Fibroblast of the conjunctiva (primary cell): ENCODE measurements around the gene MRTFA.
A peak's percentile ranks its signal among the peaks of the same experiment; 100 is the strongest.

Source experiments
- DNase-seq: peaks from one replicate; pipeline ENCODE4 v3.0.0-alpha.2; 2010; ENCODE audit warnings: low read depth

Gene MRTFA

DNA sequence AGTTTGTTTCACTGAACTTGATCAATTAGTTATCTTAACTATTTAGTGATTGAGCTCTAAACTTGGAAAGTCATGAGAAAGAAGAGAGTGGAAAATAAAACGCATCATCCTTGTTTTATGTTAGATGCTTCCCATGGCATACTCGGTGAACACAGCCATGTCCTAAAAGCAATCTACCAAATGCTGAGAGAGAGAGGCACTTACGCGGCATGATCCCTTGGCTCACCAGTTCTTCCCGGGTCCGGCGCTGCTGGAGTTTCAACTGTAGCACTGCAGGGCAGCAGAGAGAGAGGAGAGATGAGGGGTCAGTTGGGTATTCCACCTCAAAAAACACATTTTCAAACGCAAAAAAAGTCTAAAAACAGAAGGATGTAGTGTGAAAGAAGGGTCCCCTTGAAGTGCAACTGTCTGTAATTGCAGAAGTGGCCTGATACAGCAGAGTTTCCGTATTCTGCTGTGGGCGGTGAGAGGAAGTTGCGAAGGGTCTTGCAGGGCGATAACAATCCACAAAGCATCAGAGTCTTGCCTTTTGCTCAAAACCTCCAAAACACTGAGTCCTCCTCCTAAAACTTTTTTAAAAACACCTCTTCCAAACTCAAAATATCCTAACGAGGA lies 173.4 kb downstream of the MRTFA start:
- no peak for DNase-seq

DNA sequence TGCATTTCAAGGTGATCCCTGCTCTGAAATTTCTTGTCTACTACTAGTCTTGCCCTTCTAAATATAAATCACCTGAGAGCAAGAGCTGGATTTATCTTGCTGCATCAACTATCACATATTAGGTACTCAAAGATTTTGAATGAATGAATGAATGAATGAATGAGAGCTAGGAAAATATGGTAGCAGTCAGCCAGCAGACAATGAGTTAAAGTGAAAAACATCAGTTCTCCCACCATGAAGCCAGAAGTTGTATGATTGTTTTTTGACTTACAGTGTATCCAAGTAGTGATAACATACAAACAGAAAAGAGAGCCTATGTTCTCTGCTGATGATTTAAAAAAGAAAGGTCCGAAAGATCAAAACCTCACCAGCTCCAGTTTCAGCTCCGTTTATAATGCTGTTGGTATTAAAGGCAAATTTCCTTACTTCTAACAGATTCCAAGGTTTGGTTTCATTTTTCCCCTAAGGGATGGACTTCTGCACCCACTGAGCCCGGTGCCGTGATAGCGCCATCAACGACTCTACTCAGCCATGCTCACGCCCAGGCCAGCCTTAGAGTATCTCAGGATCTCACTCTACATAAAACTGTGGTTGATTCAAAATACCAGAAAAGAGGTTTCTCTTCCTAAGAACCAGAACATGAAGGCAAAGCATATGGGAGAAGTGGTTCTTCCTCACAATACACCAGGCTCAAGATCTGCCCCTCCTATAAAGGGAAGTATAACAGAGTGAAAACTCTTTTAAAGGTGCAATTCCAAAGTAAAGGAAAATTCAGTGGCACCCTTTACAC lies 174.1 kb downstream of the MRTFA start:
- DNase-seq, result no peak

DNA sequence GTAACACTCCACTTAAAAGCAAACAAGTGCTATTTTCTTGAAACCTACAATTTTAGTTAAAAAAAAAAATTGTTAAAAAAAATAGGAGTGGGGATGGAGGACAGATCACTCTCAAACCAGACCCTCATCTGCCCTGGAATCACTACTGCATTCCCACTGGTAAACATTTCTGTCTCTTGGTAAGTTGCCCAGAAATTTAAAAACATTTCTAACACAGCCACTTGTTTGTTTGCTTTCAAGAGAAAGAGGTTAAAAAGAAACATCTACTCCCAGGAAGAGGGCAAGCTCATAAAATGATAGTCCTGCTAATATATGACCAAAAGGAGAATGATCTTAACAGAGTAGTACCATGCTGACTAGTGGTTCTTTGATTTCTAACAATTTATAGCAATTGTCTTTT lies 182.8 kb downstream of the MRTFA start:
- no peak for DNase-seq

DNA sequence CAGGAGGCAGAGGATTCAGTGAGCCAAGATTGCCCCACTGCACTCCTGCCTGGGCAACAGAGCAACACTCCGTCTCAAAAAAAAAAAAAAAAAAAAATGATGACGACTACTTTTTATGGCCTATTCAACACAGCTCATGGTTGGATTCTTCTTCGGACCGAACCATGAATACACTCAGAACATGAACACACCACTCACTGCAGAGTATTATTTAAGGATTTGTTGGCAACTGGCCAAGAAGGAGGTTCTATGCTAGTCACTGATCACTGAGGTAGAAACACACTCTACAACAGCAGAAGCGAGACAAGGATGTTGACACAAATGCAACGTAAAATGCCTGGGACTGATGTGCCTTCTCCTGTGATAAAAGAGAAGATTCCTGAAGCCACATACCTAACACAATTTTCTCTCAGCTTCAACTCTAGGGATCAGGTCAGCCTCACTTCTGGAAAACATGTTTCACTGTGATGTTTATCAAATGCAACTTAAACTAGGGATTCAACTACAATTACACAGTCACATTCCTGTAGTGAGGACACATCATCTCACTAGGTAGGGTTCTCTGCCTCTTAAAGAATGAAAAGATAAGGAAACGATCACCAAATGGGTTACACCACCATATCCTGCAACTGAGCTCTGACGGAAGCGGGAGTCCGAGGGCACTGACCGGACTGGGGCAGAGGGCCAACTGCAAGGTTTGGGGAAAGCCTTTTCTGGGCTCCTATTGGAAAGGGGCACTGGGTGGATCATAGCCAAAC lies 183.6 kb downstream of the MRTFA start:
- no peak for DNase-seq

DNA sequence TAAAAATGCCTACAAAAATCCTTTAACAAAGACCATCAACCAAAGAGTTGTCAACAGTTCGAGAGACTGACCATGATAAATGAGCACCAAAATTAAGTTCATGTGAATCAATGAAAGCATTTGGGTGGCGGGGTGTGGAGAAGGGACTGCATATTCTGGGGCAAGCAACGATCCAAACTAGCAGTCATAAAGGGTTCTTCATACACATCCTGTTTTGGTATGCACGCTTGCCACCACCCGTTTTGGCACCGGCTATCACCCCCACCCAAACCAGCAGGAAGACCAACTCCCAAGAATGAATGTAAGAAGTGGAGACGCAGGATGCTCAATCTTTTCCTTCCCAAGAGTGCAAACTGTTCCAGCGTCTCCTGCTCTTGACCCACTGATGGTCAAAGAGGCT lies 185.3 kb downstream of the MRTFA start:
- DNase-seq, result no peak

DNA sequence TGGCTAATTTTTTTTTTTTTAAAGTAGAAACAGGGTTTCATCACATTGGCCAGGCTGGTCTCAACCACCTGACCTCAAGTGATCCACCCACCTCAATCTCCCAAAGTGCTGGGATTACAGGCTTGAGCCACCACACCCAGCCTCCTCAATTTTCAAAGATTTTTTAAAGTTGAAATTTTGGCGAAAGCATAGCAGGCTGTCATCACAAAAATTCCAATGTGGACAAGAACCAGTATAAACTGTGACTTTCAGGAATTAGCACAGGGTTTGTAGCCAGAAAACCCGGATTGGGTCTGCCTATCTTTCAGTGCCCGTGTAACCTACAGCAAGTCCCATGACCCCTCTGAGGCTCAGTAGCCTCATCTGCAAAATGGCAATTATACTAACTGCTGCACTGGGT lies 185.9 kb downstream of the MRTFA start:
- no peak for DNase-seq

DNA sequence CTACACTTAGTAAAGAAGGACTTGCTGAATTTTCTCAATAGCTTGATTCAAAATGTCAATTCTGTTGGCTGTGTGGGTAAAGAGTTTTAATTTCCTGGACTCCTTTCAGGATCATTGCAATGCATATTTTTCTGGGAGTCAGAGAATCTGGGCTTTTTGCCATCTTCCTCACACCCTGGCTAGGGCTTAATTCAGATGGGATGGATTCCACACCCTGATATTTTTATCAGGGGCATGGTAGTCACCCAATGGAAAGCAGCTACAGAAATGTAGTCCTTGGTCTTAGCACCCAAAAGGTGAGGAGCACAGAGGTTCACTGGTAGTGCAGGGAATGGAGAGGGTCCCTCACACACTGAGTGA lies 186.9 kb downstream of the MRTFA start:
- peak; percentile 40 for DNase-seq

DNA sequence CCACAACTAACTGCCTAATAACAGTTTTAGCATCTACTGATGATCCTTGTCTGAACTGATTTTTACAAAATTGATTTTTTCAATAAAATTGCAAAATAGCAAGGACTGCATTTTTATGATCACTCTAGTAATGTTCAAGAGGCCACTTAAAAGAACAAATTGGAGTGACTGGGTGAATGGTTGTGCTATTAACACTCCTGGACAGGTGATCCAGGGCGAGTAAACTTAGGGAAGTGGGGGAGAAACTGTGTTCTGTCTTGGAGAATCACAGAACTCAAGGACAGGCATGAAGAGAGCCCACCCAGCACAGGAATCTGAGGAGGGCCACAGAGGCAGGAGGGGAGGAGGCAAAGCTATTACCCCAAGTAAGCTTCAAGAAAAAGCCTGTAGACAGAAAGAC lies 190.3 kb downstream of the MRTFA start:
- DNase-seq, result no peak

DNA sequence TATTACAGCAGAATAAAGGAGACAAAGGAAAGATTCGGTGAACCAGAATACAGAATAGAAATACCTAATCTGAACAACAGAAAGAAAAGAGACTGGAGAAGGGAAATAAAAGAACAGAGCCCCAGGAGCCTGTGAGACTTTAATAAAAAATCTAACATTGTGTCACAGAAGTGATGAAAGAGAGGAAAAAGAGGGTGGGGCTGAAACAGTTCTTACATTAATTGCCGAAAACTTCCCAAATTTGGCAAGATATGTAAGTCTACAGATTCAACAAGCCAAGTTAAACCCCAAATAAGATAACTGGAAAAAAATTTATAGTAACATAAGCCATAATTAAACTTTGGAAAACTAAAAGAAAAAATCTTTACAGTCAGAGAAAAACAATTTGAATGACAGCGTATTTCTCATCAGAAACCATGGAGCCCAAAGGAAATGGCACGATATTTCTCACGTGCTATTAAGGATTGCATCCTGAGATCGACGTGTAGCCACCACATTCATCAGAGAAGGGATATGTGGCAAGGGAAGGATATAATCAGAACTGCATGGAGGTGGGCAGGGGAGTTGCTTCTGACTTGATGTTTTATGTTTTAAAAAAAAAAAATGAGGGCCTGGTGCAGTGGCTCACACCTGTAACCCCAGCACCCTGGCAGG lies 192.2 kb downstream of the MRTFA start:
- DNase-seq, result no peak

DNA sequence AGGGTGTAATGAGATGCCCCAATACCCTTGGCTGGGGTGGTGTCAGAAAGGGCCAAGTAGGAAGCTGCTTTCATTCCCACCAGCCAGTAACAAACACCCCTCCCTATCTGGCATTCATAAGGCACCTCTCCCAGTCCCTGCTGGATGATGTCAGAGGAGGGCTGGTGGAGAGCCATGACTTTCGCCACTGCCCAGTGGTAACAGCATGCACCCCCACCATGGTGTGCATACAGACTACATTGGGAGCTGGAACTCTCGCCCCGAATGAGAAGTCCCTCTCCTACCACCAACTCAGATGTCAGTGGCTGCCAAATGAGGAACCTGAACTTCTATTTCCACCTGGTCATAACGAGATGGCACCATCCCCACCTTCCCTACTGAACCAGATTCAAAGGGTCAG lies 192.8 kb downstream of the MRTFA start:
- no peak for DNase-seq

DNA sequence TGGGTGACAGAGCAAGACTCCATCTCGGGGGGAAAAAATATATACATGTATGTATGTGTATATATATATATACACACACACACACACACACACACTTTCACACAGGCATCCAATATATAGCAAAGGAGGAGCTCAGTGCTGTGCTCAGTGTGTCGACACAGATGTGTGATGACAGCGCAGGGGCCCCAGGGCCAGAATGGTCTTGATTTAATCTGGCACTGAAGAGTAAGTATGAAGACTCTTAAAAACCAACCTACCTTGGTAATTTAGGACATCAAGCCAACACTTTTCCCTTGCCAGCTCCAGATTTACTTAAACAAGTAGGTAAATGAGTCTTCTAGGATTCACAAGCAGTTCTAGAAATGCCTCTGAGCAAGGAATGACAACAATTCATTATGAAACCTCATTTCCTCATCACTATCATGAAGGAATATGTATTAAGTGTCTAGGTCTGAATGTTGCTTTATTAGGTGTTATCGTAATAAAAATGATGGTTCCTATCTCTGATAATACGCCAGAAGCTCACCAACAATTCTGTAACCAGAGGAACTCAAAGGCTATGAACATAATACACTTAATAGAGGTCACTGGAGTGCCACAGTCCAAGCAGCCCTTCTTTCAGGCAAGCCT lies 194.6 kb downstream of the MRTFA start:
- DNase-seq, result no peak

DNA sequence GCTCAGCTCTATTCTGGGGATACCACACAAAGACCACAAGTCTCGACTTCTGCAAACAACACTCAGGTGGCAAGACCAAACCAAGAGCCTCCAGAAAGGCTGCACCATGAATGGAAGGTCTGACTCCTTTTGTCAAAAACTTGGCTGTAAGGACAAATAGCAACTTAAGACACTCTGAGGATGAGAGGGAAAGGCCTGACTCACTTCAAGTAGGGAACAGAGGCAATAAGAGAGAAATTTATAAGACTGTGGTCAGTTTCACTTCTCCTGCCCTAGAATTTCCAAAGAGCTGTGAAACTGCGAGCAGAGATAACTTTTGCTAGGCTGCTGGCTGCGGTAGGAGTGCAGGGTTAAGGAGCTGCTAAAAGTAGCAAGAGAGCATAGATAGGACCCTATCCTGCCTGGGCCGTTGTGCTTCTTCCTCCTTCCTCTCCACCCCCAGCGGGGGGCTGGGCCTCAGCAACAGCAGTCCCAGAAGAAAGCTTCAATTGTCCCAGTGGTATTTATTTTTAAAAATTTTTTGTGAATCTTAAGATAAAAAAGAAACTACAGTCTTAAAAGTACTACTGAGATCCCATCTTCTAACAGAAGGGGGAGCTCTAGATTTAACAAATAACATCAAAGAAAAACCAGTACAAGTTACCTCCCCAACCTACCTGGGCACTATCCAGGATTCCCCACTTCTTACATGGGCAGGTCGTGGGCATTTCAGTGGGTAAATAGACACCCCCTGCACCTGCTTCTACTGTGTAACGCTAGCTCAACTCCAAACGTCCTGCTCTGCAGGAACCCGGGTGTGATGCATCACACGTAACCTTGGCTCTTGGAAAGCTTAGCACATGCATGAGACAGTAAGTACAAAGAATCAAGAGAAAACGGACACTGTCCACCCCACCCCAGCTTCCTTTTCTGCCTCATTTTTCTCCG lies 199.8 kb downstream of the MRTFA start:
- DNase-seq, result peak; percentile 61

DNA sequence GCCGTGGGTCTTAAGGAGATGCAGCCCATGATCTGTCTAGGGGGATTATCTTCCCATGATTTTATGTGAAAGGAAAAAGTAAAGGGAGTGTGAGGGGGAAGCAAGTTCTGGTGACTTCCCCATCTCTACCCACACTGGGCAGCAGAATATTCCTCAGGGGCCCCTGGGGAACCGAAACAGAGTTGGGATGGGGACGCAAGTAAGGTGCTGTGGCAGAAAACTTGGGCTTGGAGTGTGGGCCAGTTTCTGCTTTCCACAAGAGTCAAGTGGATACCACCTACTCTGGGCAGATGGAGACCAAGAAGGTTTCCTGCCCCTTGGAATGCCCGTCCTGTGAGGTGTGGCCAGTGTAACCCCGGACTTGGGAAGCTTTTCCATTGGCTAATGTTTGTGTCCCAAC lies 201.8 kb downstream of the MRTFA start:
- DNase-seq, result no peak

DNA sequence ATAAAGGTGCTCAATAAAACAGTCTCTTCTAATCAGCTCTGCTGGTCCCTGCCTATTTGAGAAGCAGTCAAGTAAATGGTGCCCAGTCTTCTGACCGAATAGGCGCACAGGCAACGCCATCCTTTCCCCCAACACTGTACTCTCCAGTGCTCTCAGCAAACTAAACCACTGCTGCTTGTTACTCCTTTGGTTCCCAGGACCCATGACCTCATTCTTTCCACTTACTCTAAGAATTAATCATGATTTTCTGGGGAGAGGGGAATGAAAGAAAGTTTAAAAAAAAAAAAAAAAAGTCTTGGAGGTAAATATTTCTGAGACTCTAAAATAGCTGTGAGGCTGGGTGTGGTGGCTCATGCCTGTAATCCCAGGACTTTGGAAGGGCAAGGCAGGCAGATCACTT lies 202.4 kb downstream of the MRTFA start:
- DNase-seq, result no peak

DNA sequence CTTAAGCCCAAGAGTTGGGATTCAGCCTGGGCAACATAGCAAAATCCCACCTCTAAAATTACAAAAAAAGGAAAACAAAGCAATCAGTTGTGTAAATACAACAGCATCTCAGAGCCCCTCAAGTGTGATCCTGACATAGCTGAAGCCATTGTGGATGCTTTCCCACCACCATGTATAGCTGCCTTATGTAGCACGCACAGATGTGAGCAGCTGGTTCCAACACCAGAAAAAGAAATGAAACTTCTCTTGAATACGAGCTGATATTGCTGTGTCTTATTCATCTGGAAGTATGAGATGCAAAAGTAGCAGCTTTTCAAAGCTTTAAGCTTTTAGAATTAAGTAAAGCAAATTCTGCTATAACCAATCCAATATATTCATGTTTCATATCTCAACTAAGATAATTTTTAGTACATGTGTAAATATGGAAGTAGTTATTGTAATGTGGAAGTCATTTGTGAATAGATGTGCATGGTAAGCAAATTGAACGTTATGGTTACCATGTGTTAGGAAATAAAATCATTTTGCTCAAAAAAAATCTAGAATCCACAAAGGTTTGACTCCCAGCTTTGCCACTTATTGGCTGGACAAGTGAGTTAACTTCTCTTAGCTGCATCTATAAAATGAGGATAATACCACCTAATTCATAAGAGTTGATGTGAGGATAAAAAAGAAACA lies 203.0 kb downstream of the MRTFA start:
- DNase-seq, result no peak

DNA sequence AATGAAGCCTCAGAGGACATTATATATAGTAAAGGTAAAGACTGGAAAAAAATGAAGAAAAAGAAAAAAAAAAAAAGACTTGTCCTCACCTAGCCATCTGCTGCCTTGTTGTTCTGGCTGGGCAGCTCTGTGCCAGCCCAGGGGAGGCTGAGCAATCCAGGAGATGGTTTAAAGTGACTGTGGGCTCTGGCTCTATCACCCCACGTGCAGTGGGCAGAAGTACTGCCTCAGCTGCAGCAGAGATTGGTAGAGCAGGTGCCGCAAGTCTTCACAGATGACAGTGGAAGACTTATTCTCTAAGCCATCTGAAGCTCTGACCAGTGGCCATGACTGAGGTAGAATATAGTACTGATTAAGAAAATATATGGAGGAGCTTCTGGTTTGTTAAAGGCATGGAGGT lies 203.9 kb downstream of the MRTFA start:
- no peak for DNase-seq

DNA sequence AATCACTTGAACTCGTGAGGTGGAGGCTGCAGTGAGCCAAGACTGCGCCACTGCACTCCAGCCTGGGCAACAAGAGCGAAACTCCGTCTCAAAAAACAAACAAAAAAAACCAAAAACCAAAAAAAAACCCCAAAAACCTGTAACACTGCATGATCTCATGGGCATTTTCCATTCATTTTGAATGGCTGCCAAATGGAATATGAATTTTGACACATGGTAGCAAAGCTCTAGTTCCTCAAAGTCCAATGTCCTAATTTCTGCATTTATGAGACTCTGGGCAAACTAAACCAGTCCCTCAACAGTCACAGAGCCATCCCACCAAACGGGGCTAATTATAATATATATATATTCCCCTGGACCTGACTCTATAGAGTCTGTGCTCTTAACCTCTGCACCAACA lies 204.4 kb downstream of the MRTFA start:
- DNase-seq, result no peak

DNA sequence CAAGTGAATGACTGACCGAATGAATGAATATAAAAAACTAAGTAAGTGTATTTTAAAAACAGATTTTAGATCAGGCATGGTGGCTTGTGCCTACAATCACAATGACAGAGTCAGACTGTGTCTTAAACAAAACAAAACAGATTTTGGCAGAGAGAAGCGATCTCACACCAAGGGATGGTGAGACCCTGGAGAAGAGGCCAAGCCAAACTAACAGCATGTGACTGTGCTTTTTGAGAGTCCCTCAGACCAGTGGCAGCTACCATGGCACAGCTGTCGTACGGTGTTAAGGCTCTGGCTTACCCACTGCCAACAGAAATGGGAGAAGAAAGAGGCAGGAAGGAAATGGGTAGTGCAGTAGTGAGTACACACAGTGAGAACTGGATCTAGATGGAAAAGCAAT lies 205.5 kb downstream of the MRTFA start:
- DNase-seq, result no peak

DNA sequence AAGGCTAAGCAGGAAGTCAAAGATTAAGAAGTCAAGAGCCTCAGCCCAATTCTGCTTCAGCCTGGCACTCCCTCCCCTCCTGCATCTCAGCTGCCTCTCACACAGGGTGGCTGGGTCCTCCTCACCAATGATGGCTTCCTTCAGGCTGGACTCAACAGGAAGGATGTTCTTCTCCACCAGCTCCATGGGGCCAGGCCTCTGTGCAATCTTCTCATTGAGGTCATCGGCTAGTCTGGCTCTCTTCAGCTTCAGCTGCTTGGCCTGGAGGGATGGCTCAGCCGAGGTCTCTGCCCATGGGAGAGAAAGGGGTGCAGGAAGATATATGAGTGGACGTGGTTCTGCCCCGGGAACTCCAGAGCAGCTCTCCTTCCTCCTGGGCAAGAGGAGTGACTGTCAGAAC lies 207.0 kb downstream of the MRTFA start:
- no peak for DNase-seq

DNA sequence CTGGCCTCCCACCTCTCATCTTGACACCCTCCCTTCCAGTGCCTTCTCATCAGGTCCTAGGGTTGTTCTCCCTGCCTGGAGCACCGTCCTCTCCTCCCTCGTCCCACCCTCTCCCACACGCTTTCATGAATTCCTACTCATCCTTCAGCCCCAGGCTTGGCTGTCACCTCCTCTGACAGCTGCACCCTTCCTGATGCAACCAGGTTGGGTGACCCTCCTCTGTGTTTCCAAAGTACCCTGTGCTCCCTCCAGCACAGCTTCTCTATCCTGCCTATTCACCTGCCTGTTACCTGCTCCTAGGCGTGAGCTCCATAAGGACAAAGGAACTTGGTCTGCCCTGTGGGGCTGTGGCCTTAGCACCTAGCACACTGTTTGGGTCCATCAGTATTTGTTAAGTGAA lies 207.7 kb downstream of the MRTFA start:
- DNase-seq, result no peak
